Caco-2 (cell line): Measurements from ENCODE around the gene TP53TG3D. TPM values are rescaled to one million over a fixed set of nuclear protein-coding genes. Genes with fewer than 3 reads are reported as not detected.
"Not testable (repeated sequence)": the region's sequence is repeated elsewhere in the genome, so short reads cannot be mapped to it uniquely, and the experiment has no call there.

Source experiments
- BruUV-seq: library from RNA; stranded (reverse); fragments of 400-500 nt; replicated peaks from 2 replicates; lab custom pipeline; 2021; lab: Mats Ljungman, UMichigan
- CTCF ChIA-PET: fragments of 300-600 bp; sonication (Branson Sonifier 250); formaldehyde crosslinking; loops from one replicate; lab custom pipeline; 2022; ENCODE audit warnings: antibody characterized with exemption; lab: Charles Lee
- POLR2A ChIA-PET: fragments of 300-600 bp; sonication (Branson Sonifier 250); formaldehyde crosslinking; loops from one replicate; lab custom pipeline; 2022; ENCODE audit warnings: antibody characterized with exemption; lab: Charles Lee
- DNase-seq, 2 experiments: peaks; one replicate each; pipeline versions ENCODE4 v3.0.0 to v3.0.0-alpha.2; 2020 to 2022
- H3K27me3 ChIP-seq: replicated peaks from 2 replicates; pipeline ENCODE4 v1.6.0; 2011; ENCODE audit warnings: low read length; ENCODE audit not compliant: control insufficient read depth, insufficient read depth
- H3K36me3 ChIP-seq: 2 replicates; pipeline ENCODE4 v1.5.1; 2011; ENCODE audit warnings: low read length; ENCODE audit not compliant: control insufficient read depth, insufficient read depth
- H3K4me1 ChIP-seq: fragments of 250-450 bp; sonication (Bioruptor Pico); 2 replicates; pipeline ENCODE4 v1.5.1; 2020; ENCODE audit warnings: mild to moderate bottlenecking
- H3K4me3 ChIP-seq: 2 replicates; pipeline ENCODE4 v1.5.1; 2011; ENCODE audit warnings: low read depth, mild to moderate bottlenecking, control low read depth, low read length
- H3K9me3 ChIP-seq: fragments of 250-450 bp; sonication (Bioruptor Pico); 2 replicates; pipeline ENCODE4 v1.5.1; 2020; ENCODE audit warnings: mild to moderate bottlenecking, moderate library complexity
- H3K27ac Mint-ChIP-seq: one replicate; pipeline ENCODE4 v1.8.0; 2022; ENCODE audit warnings: mixed read lengths; ENCODE audit not compliant: unreplicated experiment
- H3K27me3 Mint-ChIP-seq: one replicate; pipeline ENCODE4 v1.8.0; 2022; ENCODE audit warnings: mixed read lengths; ENCODE audit not compliant: insufficient read depth, unreplicated experiment
- H3K36me3 Mint-ChIP-seq: one replicate; pipeline ENCODE4 v1.8.0; 2022; ENCODE audit warnings: mild to moderate bottlenecking, mixed read lengths; ENCODE audit not compliant: insufficient read depth, unreplicated experiment
- H3K4me1 Mint-ChIP-seq: one replicate; pipeline ENCODE4 v1.8.0; 2022; ENCODE audit warnings: low read depth, mixed read lengths; ENCODE audit not compliant: unreplicated experiment
- H3K4me3 Mint-ChIP-seq: one replicate; pipeline ENCODE4 v1.8.0; 2022; ENCODE audit warnings: mild to moderate bottlenecking, moderate library complexity, mixed read lengths; ENCODE audit not compliant: unreplicated experiment
- H3K9me3 Mint-ChIP-seq: one replicate; pipeline ENCODE4 v1.8.0; 2022; ENCODE audit warnings: mixed read lengths; ENCODE audit not compliant: unreplicated experiment
- intact Hi-C: fragments of 100-400 bp; cut with micrococcal nuclease; formaldehyde crosslinking; loops from one replicate; pipeline ENCODE4 v1.10.0; 2022; ENCODE audit not compliant: unreplicated experiment
- total RNA-seq: library from RNA; stranded (reverse); gene quantifications from 2 replicates; pipeline ENCODE4 v1.2.3, GENCODE V29; 2022

The TP53TG3D gene
- total RNA-seq, 1 experiment from 2014 or later: not detected

DNA sequence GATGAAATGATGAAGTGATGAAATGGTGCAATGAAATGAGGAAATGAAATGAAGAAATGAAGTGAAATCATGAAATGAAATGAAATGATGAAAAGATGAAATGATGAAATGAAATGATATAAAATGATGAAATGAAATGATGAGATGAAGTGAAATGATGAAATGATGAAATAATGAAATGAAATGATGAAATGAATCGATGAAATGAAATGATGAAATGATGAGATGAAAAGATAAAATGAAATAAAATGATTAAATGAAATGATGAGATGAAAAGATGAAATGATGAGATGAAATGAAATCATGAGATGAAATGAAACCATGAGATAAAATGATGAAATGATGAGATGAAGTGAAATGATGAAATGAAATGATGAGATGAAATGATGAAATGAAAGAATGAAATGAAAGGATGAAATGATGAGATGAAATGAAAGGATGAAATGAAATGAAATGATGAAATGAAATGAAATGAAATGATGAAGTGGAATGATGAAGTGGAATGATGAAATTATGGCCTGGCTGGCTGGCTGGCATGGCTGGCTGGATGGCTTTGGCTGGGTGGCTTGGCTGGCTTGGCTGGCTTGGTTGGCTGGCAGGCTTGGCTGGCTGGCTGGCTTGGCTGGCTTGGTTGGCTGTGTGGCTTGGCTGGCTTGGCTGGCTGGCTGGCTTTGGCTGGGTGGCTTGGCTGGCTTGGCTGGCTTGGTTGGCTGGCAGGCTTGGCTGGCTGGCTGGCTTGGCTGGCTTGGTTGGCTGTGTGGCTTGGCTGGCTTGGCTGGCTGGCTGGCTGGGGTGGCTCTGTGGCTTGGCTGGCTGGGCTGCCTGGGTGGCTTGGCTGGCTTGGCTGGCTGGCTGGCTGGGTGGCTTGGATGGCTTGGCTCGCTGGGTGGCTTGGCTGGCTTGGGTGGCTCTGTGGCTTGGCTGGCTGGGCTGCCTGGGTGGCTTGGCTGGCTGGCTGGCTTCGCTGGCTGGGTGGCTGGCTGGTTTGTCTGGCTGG lies 32.0 kb downstream of the TP53TG3D start:
- H3K27ac Mint-ChIP-seq, H3K36me3 Mint-ChIP-seq, H3K27me3 ChIP-seq, POLR2A ChIA-PET, H3K36me3 ChIP-seq, H3K9me3 Mint-ChIP-seq, H3K4me1 ChIP-seq, H3K9me3 ChIP-seq, H3K27me3 Mint-ChIP-seq, H3K4me3 Mint-ChIP-seq, H3K4me1 Mint-ChIP-seq, CTCF ChIA-PET, DNase-seq, intact Hi-C loops, BruUV-seq, H3K4me3 ChIP-seq: not testable (repeated sequence)

DNA sequence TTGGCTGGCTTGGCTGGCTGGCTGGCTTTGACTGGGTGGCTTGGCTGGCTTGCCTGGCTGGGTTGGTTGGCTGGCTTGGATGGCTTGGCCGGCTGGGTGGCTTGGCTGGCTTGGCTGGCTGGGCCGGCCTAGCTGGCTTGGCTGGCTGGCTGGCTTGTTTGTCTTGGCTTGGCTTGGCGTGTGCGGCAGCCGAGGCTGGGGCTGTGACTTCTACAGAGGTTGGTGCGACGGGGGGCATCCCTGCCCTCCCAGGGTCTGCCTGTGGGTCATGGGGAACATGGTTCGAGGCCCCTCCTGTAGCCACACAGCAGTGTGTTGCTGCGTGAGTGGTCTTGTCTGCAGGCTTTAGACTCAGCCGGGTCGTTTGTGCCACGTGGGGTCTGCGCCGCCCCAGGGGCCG lies 33.1 kb downstream of the TP53TG3D start:
- H3K9me3 Mint-ChIP-seq, H3K9me3 ChIP-seq, H3K27me3 ChIP-seq, intact Hi-C loops, H3K36me3 ChIP-seq, POLR2A ChIA-PET, H3K27ac Mint-ChIP-seq, H3K4me1 Mint-ChIP-seq, H3K36me3 Mint-ChIP-seq, BruUV-seq, DNase-seq, H3K4me3 ChIP-seq, H3K27me3 Mint-ChIP-seq, H3K4me3 Mint-ChIP-seq, H3K4me1 ChIP-seq, CTCF ChIA-PET: not testable (repeated sequence)

DNA sequence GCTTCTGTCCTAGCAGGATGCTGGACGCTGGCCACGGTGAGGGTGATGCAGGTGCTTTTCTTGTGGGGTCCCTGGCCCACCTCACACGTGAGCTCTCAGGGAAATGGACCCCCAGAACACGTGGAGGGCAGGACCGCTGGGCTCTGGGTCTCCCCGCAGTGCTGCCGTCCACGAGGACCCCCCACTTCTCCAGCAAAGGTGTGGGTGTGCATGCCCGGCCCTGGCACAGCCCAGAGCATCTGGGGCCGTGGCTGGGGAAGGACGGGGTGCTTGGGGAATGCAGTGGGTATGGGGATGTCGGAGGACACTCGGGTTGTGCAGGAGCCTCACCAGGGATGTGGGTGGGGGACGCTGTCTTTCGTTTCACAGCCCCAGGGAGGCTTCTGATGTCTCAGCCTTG lies 34.7 kb downstream of the TP53TG3D start:
- POLR2A ChIA-PET, BruUV-seq, intact Hi-C loops, H3K4me3 ChIP-seq, H3K27me3 Mint-ChIP-seq, DNase-seq, H3K4me1 Mint-ChIP-seq, CTCF ChIA-PET, H3K36me3 Mint-ChIP-seq, H3K9me3 Mint-ChIP-seq, H3K36me3 ChIP-seq, H3K4me1 ChIP-seq, H3K4me3 Mint-ChIP-seq, H3K27ac Mint-ChIP-seq, H3K27me3 ChIP-seq, H3K9me3 ChIP-seq: not testable (repeated sequence)

DNA sequence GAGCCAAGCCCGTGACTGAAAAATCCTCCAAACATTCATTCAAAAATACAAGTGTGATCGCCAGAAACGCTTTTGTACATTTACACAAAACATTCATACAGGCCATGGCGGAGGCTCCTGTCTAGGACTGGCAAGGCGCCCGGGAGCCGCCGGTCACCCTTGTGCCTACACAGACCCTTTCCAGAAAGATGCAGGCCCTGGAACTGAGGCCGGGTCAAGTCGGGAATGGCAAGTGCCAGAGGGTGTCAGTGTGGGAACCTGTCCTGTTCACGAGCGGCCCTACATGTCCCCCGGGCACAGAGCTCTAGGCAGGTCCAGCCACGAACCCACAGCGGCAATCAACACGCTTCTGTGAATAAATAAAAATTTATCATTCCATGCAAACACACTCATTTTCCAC lies 36.1 kb downstream of the TP53TG3D start:
- BruUV-seq, POLR2A ChIA-PET, intact Hi-C loops, CTCF ChIA-PET, H3K9me3 Mint-ChIP-seq, H3K36me3 ChIP-seq, H3K4me3 ChIP-seq, H3K4me1 ChIP-seq, H3K4me3 Mint-ChIP-seq, H3K9me3 ChIP-seq, H3K36me3 Mint-ChIP-seq, H3K27me3 ChIP-seq, H3K27ac Mint-ChIP-seq, DNase-seq, H3K27me3 Mint-ChIP-seq, H3K4me1 Mint-ChIP-seq: not testable (repeated sequence)

DNA sequence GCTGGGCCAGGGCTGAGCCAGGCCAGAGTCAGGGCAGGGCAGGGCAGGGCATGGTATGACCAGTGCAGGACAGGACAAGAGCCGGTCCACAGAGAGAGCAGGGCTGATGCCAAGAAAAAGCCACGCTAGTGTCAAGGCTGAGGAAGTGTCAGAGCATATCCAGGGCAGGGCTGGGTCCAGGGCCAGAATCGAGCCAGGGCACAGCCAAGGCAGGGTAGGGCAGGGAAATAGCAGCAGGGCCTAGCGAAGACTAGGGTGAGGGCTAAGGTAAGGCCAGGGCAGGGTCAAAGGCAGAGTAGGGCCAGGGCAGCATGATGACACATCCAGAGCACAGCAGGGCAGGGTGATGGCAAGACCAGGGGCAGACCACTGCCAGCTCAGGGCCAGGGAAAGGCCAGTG lies 49.7 kb downstream of the TP53TG3D start:
- H3K27me3 Mint-ChIP-seq, POLR2A ChIA-PET, BruUV-seq, H3K9me3 ChIP-seq, H3K4me3 Mint-ChIP-seq, H3K27me3 ChIP-seq, H3K36me3 Mint-ChIP-seq, H3K4me1 Mint-ChIP-seq, H3K27ac Mint-ChIP-seq, DNase-seq, H3K36me3 ChIP-seq, H3K9me3 Mint-ChIP-seq, CTCF ChIA-PET, intact Hi-C loops, H3K4me3 ChIP-seq, H3K4me1 ChIP-seq: not testable (repeated sequence)
